GM06990 (cell line): Measurements from ENCODE around the gene ST3GAL2.
"Not testable (repeated sequence)": the region's sequence is repeated elsewhere in the genome, so short reads cannot be mapped to it uniquely, and the experiment has no call there.

ENCODE experiments used
- DNase-seq: peaks from one replicate; pipeline ENCODE4 v3.0.0-alpha.2; 2011; ENCODE audit not compliant: insufficient read length; ENCODE audit errors: extremely low read depth
- H3K27me3 ChIP-seq: replicated peaks from 2 replicates; pipeline ENCODE4 v1.6.0; 2011; ENCODE audit warnings: low read length; ENCODE audit not compliant: control insufficient read depth, insufficient read depth
- H3K36me3 ChIP-seq: 2 replicates; pipeline ENCODE4 v1.5.1; 2011; ENCODE audit warnings: low read length; ENCODE audit not compliant: control insufficient read depth, insufficient read depth
- H3K4me3 ChIP-seq: replicated peaks from 2 replicates; pipeline ENCODE4 v1.5.1; 2011; ENCODE audit warnings: low read depth, mild to moderate bottlenecking, control low read depth, low read length
- CTCF ChIP-seq: IDR thresholded peaks from 2 replicates; pipeline ENCODE4 v1.5.1; 2011; ENCODE audit warnings: low read length, control low read depth, mild to moderate bottlenecking, inconsistent platforms; ENCODE audit not compliant: insufficient read depth, poor library complexity, severe bottlenecking

The ST3GAL2 gene

GRCh38 chr16:70417661-70418060 lies 21.2 kb downstream of the ST3GAL2 start:
- peak; percentile 14 for TF ChIP-seq CTCF
- peaks cover 12% of the 10 kb centered on the region for H3K36me3 ChIP-seq
- H3K4me3 ChIP-seq: no peak overlapping the region
- no peak for DNase-seq
- no peaks in the 10 kb centered on the region for H3K27me3 ChIP-seq

GRCh38 chr16:70416748-70417616 lies 21.9 kb downstream of the ST3GAL2 start:
- peak; percentile 64 for DNase-seq
- TF ChIP-seq CTCF: no peak
- H3K36me3 ChIP-seq: peaks cover 11% of the 10 kb centered on the region
- no peaks in the 10 kb centered on the region for H3K27me3 ChIP-seq
- H3K4me3 ChIP-seq: peak overlapping the region; percentile 14; the same call in 1 of the 2 replicates

GRCh38 chr16:70413572-70413971 lies 25.3 kb downstream of the ST3GAL2 start:
- H3K4me3 ChIP-seq, H3K27me3 ChIP-seq, DNase-seq: not testable (repeated sequence)
- H3K36me3 ChIP-seq: peaks cover 10% of the 10 kb centered on the region

- TF ChIP-seq CTCF: no peak
- peaks cover 10% of the 10 kb centered on the region for H3K36me3 ChIP-seq
- no peak overlapping the region for H3K4me3 ChIP-seq
- DNase-seq: no peak
- H3K27me3 ChIP-seq: no peaks in the 10 kb centered on the region
These were observed 26.5 kb downstream of the ST3GAL2 start for GRCh38 chr16:70412385-70412784.

GRCh38 chr16:70410734-70411133 lies 28.2 kb downstream of the ST3GAL2 start:
- H3K36me3 ChIP-seq: peaks cover 10% of the 10 kb centered on the region
- no peak overlapping the region for H3K4me3 ChIP-seq
- TF ChIP-seq CTCF: no peak
- no peak for DNase-seq
- H3K27me3 ChIP-seq: no peaks in the 10 kb centered on the region

GRCh38 chr16:70407811-70408274 lies 31.1 kb downstream of the ST3GAL2 start:
- TF ChIP-seq CTCF: no peak
- Histone ChIP-seq H3K27me3 (no peaks in the 10 kb centered on the region), H3K4me3 (no peak overlapping the region), H3K36me3 (peaks cover 9% of the 10 kb centered on the region)
- DNase-seq: no peak

- not testable (repeated sequence) for H3K27me3 ChIP-seq, H3K4me3 ChIP-seq, DNase-seq, H3K36me3 ChIP-seq
These were observed 32.8 kb downstream of the ST3GAL2 start for GRCh38 chr16:70406104-70406503.
